Kidney glomerular epithelial cell (primary cell): ENCODE results near the gene MMP12.
A peak's percentile ranks its signal among the peaks of the same experiment; 100 is the strongest.

Experiments
- DNase-seq: peaks from one replicate; lab custom pipeline; 2025; lab: John Stamatoyannopoulos, UW

Gene MMP12

GRCh38 chr11:102850973-102851745 lies 23.6 kb downstream of the MMP12 start:
- peak; percentile 56 for DNase-seq

DNA sequence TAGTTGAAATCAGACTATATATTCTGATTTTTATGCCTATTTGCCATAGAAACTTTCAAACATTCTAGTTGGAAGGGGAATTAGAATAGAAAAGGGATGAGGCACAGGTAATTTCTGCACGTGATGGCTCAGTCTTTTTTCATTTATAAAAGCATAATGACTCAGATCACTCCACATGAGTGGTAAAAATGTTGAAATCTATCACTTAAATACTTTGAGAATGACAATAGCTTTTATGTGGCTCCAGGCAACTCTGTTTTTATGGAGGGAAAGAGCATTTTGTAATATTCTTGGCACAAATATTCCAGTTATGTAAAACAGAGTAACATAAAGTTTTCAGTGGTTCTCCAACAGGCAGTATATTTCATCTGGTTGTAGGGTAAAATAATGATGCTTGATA lies 25.5 kb downstream of the MMP12 start:
- no peak for DNase-seq

GRCh38 chr11:102846292-102846691 lies 28.5 kb downstream of the MMP12 start:
- DNase-seq, result no peak

DNA sequence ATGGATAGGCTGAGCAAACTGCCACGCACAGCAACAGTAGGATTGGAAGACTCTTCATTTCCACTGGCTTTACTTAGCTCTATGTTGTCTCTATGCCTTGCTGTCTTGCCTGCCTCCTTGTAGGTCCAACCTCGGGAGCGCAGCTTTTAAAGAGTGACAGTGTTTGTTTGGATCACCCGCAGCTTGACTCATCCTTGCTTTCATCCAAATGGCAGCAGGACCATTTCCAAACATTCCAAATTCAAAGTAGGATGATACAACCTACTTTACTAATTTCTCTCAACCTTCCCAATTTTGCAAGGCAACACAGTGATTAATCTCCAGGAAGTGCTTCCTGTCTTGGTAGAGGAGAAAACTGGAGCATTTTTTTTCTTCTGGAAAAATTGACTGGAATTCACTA lies 31.3 kb downstream of the MMP12 start, which contains the start of gene MMP3:
Gene MMP3 (minus strand): TSS at position 121 of the 400 bp plus-strand sequence. CDS start 63 bp downstream, at position 58.
- no peak for DNase-seq

GRCh38 chr11:102842930-102843329 lies 31.9 kb downstream of the MMP12 start:
- no peak for DNase-seq

- DNase-seq, result no peak
Measured at GRCh38 chr11:102840018-102840417, 34.8 kb downstream of the MMP12 start.

GRCh38 chr11:102837646-102838045 lies 37.1 kb downstream of the MMP12 start:
- DNase-seq, result no peak

GRCh38 chr11:102837156-102837555 lies 37.6 kb downstream of the MMP12 start:
- DNase-seq, result no peak

- DNase-seq, result no peak
Measured at GRCh38 chr11:102836290-102836875, 38.4 kb downstream of the MMP12 start.

- DNase-seq, result no peak
Measured at GRCh38 chr11:102833731-102834130, 41.1 kb downstream of the MMP12 start.

DNA sequence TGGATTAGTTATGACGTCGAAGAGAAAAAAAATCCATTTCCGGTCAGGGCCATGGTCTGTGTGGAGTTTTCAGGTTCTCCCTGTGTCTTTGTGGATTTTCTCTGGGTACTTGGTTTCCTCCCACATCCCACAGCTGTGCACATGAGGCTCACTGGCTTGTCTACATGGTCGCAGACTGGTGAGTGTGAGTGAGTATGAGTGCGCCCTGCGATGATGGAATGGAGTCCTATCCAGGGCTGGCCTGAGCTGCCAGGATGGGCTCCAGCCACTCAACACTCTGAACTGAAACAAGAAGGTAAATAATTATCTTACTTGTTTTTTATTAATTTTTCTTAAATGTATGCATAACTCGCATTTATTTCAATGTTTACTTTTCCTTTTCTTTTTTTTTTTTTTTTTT lies 42.2 kb downstream of the MMP12 start:
- no peak for DNase-seq

DNA sequence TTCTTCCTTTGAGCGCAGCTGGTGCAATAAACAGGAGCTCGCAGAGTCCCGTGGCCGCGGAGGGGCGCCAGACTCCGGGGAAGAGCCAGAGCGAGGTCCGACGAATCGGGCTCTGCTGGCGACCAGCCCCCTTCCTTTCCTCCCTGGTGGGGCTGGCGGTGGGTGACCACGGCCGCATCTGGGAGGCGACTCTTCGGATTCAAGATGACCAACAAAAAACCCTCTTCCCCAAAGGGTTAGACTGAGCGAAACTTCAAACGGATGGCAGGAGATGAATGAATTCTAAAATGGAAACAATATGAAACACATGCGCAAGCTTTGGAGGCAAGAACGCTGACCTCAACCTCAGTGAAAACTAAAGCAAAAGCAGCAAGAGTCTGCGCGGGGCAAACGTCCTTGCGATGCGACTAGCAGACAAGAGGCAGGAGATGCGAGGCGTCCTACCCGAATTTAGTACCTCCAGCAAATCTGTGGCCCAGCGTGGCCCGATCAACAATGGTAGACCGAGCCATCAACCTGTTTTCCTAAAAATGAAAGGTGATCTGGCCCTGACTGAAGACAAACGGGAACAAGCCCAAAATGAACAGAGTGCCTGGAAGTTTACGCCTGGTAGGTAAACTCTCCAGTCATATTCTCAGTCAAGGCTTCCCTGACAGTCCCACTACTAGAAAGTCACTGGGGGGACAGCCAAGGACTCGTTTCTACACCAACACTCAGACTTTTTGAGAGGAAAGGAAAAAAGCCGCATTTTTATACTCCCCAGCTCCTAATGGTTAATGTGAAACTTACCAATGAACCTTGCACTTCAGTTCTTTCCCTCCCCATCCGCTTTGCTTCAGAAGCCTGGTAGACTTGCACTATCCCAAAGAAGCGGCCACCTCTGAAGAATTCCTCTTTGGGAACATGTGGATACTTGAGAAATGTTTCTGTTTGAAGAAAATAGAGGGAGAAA lies 43.0 kb downstream of the MMP12 start:
- DNase-seq, result no peak

DNA sequence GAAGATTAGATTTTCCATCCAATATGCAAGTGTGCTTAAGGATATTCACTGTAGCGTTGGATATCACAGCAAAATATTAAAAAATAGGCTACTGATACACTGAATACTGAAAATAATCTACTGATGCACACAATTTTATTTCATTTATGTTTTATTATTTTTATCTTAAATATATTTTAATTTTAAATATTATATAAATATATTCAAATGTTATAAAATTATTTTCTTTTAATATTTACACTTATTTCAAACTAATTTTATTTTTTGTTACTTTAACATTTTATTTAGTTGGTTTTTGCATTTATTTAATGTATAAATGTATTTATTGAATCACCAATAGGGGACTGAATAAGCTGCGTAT lies 43.7 kb downstream of the MMP12 start:
- DNase-seq, result no peak

DNA sequence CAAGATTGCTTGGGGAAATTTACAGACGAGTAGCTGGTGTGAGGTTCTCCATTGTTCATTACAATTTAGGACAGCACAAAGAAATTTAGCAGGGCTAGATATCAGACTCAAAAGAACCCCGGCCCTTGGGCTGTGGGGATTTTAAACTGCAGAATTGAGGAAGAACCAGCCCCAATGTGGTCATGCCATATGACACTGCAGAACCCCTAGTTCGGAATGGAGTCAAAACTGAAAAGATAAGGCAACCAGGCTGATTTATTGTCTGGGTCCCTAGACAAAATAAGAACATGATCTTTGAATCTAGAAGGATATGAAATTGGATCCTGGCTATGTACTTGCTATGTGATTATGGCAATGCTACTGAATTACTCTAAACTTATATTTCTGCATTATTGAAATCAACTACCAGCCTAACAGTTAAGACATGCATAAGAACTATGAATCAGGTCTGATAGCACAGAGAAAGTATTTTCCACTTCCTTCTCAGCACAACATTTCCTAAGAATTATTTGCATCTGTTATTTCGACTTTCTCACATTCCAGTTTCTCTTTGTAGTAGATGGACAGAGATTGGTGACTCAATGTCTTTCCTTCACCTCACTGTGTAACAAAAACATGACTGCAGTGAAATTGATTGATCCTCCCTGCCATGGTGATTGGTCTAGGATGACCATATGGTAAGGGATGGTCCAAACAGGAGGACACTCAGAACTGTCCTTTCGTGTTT lies 44.6 kb downstream of the MMP12 start:
- no peak for DNase-seq

- DNase-seq, result no peak
Measured at GRCh38 chr11:102829316-102830000, 45.3 kb downstream of the MMP12 start.

- DNase-seq, result no peak
Measured at GRCh38 chr11:102824556-102824955, 50.2 kb downstream of the MMP12 start.

- no peak for DNase-seq
Measured at GRCh38 chr11:102819491-102819890, 55.3 kb downstream of the MMP12 start.

GRCh38 chr11:102813484-102813883 lies 61.3 kb downstream of the MMP12 start:
- DNase-seq, result no peak
